ENCODE results near the gene UST. TPM values are rescaled to one million over a fixed set of nuclear protein-coding genes. Genes with fewer than 3 reads are reported as not detected.
"Not testable (repeated sequence)": the region's sequence is repeated elsewhere in the genome, so short reads cannot be mapped to it uniquely, and the experiment has no call there.

Gene UST
- total RNA-seq, 2 donors from 2014 or later = 1.1 to 2.7 TPM

DNA sequence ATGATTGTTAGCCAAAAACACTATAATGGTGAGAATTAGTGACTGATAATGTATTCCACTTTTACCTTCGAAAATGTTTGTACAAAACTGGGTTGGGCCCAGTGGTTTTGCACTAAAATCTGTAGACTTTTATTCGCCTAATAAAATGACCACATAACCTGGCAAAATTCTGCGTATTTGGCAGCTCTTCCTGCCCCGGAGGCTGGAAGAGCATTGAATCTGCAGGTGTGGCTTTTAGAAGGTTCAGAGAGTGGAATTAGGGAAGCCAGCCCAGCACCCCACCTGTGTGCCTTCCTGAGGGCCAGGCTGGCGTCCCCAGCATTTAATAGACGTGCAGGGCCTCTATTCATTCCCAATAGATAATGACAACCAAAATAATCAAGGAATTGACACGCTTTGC is 256.7 kb downstream of the UST start:
- no peak for DNase-seq
- H3K27ac ChIP-seq = no peak overlapping the region
- no peaks in the 10 kb centered on the region for H3K36me3 ChIP-seq
- intact Hi-C loops (cut with DNase I) = no loop called here
- TF ChIP-seq, protein P1, sequence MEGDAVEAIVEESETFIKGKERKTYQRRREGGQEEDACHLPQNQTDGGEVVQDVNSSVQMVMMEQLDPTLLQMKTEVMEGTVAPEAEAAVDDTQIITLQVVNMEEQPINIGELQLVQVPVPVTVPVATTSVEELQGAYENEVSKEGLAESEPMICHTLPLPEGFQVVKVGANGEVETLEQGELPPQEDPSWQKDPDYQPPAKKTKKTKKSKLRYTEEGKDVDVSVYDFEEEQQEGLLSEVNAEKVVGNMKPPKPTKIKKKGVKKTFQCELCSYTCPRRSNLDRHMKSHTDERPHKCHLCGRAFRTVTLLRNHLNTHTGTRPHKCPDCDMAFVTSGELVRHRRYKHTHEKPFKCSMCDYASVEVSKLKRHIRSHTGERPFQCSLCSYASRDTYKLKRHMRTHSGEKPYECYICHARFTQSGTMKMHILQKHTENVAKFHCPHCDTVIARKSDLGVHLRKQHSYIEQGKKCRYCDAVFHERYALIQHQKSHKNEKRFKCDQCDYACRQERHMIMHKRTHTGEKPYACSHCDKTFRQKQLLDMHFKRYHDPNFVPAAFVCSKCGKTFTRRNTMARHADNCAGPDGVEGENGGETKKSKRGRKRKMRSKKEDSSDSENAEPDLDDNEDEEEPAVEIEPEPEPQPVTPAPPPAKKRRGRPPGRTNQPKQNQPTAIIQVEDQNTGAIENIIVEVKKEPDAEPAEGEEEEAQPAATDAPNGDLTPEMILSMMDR (IDR thresholded peaks at IDR 0.05) = no peak
- H3K27me3 ChIP-seq = no peaks in the 10 kb centered on the region
- H3K4me3 ChIP-seq = no peak overlapping the region
- no peaks in the 10 kb centered on the region for H3K4me1 ChIP-seq
- no peaks in the 10 kb centered on the region for H3K9me3 ChIP-seq
- no peak overlapping the region for H3K9ac ChIP-seq (ENCODE audit: low read depth in 2 of 2, low read length in 2 of 2)

DNA sequence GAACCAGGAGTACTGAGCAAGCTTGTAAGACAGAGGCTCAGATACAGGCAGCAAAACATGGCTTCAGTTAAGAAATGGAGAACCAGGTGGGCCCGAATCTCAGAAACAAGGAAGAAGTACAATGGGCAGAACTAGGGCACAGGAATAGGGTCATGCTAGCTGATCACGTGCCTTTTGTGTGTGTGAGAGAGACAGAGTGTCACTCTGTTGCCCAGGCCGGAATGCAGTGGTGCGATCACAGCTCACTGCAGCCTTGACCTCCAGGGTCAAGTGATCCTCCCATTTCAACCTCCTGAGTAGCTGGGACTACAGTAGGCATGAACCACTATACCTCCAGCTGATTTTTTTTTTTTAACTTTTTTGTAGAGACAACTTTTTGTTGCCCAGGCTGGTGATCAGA is 257.8 kb downstream of the UST start:
- Histone ChIP-seq H3K4me1 (no peaks in the 10 kb centered on the region), H3K27me3 (no peaks in the 10 kb centered on the region), H3K9me3 (no peaks in the 10 kb centered on the region), H3K27ac (no peak overlapping the region), H3K4me3 (no peak overlapping the region), H3K36me3 (no peaks in the 10 kb centered on the region), H3K9ac (ENCODE audit: low read depth in 2 of 2, low read length in 2 of 2) (no peak overlapping the region)
- intact Hi-C loops (cut with DNase I) = no loop called here
- no peak for DNase-seq
- TF ChIP-seq, protein P1 (IDR thresholded peaks at IDR 0.05) = no peak

DNA sequence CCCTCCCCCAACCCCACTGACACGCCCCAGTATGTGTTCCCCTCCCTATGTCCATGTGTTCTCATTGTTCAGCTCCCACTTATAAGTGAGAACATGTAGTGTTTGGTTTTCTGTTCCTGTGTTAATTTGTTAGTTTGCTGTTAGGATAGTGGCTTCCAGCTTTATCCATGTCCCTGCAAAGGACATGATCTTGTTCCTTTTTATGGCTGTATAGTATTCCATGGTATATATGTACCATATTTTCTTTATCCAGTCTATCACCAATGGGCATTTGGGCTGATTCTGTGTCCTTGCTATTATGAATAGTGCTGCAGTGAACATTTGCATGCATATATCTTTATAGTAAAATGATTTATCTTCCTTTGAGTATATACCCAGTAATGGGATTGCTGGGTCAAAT is 259.4 kb downstream of the UST start:
- H3K4me1 ChIP-seq; H3K4me3 ChIP-seq; H3K27me3 ChIP-seq; H3K9me3 ChIP-seq; DNase-seq; H3K9ac ChIP-seq (ENCODE audit: low read depth in 2 of 2, low read length in 2 of 2); H3K27ac ChIP-seq; intact Hi-C loops (cut with DNase I); H3K36me3 ChIP-seq: not testable (repeated sequence)

DNA sequence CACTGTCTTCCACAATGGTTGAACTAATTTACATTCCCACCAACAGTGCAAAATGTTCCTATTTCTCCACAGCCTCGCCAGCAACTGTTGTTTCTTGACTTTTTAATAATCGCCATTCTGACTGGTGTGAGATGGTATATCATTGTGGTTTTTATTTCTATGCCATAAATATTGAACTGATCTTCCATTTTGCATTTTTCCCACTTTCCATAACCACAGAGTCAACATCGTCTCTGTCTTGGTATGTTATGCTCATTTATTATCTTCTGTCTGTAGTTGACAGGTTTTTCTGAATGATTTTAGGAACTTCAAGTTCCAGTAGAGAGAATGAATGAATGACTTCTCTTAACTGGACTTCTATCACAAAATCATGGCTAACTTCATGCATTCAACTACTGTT is 259.8 kb downstream of the UST start:
- no peaks in the 10 kb centered on the region for H3K4me1 ChIP-seq
- TF ChIP-seq, protein P1 (IDR thresholded peaks at IDR 0.05) = no peak
- intact Hi-C loops (cut with DNase I) = no loop called here
- no peak overlapping the region for H3K9ac ChIP-seq (ENCODE audit: low read depth in 2 of 2, low read length in 2 of 2)
- no peaks in the 10 kb centered on the region for H3K36me3 ChIP-seq
- no peak overlapping the region for H3K27ac ChIP-seq
- H3K4me3 ChIP-seq = no peak overlapping the region
- DNase-seq = no peak
- no peaks in the 10 kb centered on the region for H3K9me3 ChIP-seq
- no peaks in the 10 kb centered on the region for H3K27me3 ChIP-seq

DNA sequence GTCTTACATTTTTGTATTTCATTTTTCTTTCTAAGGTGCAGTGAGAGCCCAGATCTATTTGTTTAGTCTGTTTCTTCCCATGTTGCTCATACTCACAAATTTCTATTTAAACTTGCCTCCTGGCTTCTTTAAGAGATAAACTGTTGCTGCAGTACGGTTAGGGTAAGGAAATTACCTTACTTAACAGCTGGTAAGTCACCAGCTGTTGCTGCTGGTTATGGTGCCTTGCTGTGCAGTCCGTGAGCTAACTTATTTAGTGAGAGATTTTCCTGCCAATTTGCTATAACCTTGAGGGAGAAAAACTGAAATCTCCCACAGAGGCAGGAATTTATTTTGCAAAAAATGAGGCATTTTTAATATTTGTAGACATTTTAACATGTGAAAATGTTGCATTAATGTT is 261.0 kb downstream of the UST start:
- Histone ChIP-seq H3K36me3 (no peaks in the 10 kb centered on the region), H3K27ac (no peak overlapping the region), H3K9ac (ENCODE audit: low read depth in 2 of 2, low read length in 2 of 2) (no peak overlapping the region), H3K4me3 (no peak overlapping the region), H3K4me1 (no peaks in the 10 kb centered on the region), H3K27me3 (no peaks in the 10 kb centered on the region), H3K9me3 (no peaks in the 10 kb centered on the region)
- intact Hi-C loops (cut with DNase I) = no loop called here
- DNase-seq = no peak
- TF ChIP-seq, protein P1 (IDR thresholded peaks at IDR 0.05) = no peak

DNA sequence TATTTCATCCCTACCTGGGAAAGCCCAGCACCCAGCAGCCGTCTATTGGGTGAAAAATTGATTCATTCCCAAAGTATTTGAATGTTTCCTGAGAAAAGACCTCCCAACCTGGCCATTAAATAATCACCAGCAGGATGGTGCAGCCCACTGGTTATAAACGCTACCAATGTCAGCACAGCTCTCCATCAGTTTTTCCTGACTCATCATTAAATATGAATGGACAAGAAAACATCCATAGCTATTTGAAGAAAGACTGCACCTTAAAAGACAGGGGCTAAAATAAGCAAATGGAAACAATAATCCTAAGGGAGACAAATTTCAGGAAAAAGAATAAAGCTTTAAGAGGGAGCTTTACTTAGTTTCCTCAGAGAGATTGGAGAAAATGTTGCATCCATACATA is 261.9 kb downstream of the UST start:
- no peaks in the 10 kb centered on the region for H3K4me1 ChIP-seq
- H3K4me3 ChIP-seq = no peak overlapping the region
- no peaks in the 10 kb centered on the region for H3K36me3 ChIP-seq
- no peaks in the 10 kb centered on the region for H3K9me3 ChIP-seq
- H3K9ac ChIP-seq (ENCODE audit: low read depth in 2 of 2, low read length in 2 of 2) = no peak overlapping the region
- intact Hi-C loops (cut with DNase I) = no loop called here
- no peak for DNase-seq
- no peak overlapping the region for H3K27ac ChIP-seq
- H3K27me3 ChIP-seq = no peaks in the 10 kb centered on the region
- TF ChIP-seq, protein P1 (IDR thresholded peaks at IDR 0.05) = no peak
